Trophoblast cell (in vitro differentiated cells and primary cell): ENCODE measurements around the gene GET4.

ENCODE experiments used
- DNase-seq, 2 donors: peaks; one replicate each; pipeline ENCODE4 v3.0.0-alpha.2; 2016
- H2AFZ ChIP-seq: 2 replicates; pipeline ENCODE4 v1.6.1; 2013; ENCODE audit warnings: low read length, moderate library complexity, mild to moderate bottlenecking; ENCODE audit not compliant: insufficient read depth, poor library complexity
- H2AK5ac ChIP-seq: 2 replicates; pipeline ENCODE4 v1.6.1; 2013; ENCODE audit warnings: mild to moderate bottlenecking, low read length
- H2BK120ac ChIP-seq: 2 replicates; pipeline ENCODE4 v1.6.1; 2013; ENCODE audit warnings: low read length, mild to moderate bottlenecking, moderate library complexity; ENCODE audit not compliant: insufficient read depth, poor library complexity
- H2BK12ac ChIP-seq: 2 replicates; pipeline ENCODE4 v1.6.1; 2013; ENCODE audit warnings: mild to moderate bottlenecking, low read length, moderate library complexity
- H2BK5ac ChIP-seq: 2 replicates; pipeline ENCODE4 v1.6.1; 2013; ENCODE audit warnings: low read length, low read depth, moderate library complexity, mild to moderate bottlenecking; ENCODE audit not compliant: poor library complexity
- H3K14ac ChIP-seq: 2 replicates; pipeline ENCODE4 v1.6.1; 2013; ENCODE audit warnings: mild to moderate bottlenecking, low read length
- H3K18ac ChIP-seq: 2 replicates; pipeline ENCODE4 v1.6.1; 2013; ENCODE audit warnings: mild to moderate bottlenecking, low read length
- H3K23ac ChIP-seq: 2 replicates; pipeline ENCODE4 v1.6.1; 2013; ENCODE audit warnings: low read length
- H3K27ac ChIP-seq: 2 replicates; pipeline ENCODE4 v1.5.1; 2013; ENCODE audit warnings: low read depth, mild to moderate bottlenecking, inconsistent platforms, low read length, moderate library complexity
- H3K27me3 ChIP-seq: 2 replicates; pipeline ENCODE4 v1.6.1; 2013; ENCODE audit warnings: inconsistent platforms, mild to moderate bottlenecking, low read length, moderate library complexity; ENCODE audit not compliant: insufficient read depth
- H3K36me3 ChIP-seq, 2 experiments: 1 replicate in 1 of 2; 2 replicates in 1 of 2; pipeline ENCODE4 v1.6.1; 2013; ENCODE audit warnings: low read length in 2 of 2, mild to moderate bottlenecking in 2 of 2, moderate library complexity in 1 of 2; ENCODE audit not compliant: insufficient read depth in 2 of 2, control insufficient read depth in 1 of 2
- H3K4ac ChIP-seq: 2 replicates; pipeline ENCODE4 v1.6.1; 2013; ENCODE audit warnings: low read depth, mild to moderate bottlenecking, low read length, moderate library complexity
- H3K4me1 ChIP-seq, 2 experiments: 1 replicate in 1 of 2; 2 replicates in 1 of 2; pipeline ENCODE4 v1.6.1; 2013; ENCODE audit warnings: low read length in 2 of 2, mild to moderate bottlenecking in 2 of 2, moderate library complexity in 1 of 2; ENCODE audit not compliant: insufficient read depth in 2 of 2, control insufficient read depth in 1 of 2
- H3K4me2 ChIP-seq: 2 replicates; pipeline ENCODE4 v1.6.1; 2013; ENCODE audit warnings: inconsistent platforms, mild to moderate bottlenecking, low read length, moderate library complexity
- H3K4me3 ChIP-seq: 2 replicates; pipeline ENCODE4 v1.5.1; 2013; ENCODE audit warnings: mild to moderate bottlenecking, low read depth, low read length, inconsistent platforms
- H3K79me1 ChIP-seq: one replicate; pipeline ENCODE4 v1.6.1; 2013; ENCODE audit warnings: low read length
- H3K79me2 ChIP-seq: 2 replicates; pipeline ENCODE4 v1.6.1; 2013; ENCODE audit warnings: low read length, mild to moderate bottlenecking; ENCODE audit not compliant: control insufficient read depth, insufficient read depth, poor library complexity
- H3K9ac ChIP-seq: 2 replicates; pipeline ENCODE4 v1.6.1; 2013; ENCODE audit warnings: mild to moderate bottlenecking, low read length
- H3K9me3 ChIP-seq: 2 replicates; pipeline ENCODE4 v1.6.1; 2013; ENCODE audit warnings: low read depth, mild to moderate bottlenecking, control low read depth, inconsistent platforms, low read length; ENCODE audit not compliant: insufficient read depth
- H4K12ac ChIP-seq: 2 replicates; pipeline ENCODE4 v1.6.1; 2013; ENCODE audit warnings: low read depth, mild to moderate bottlenecking, low read length, moderate library complexity
- H4K8ac ChIP-seq: 2 replicates; pipeline ENCODE4 v1.6.1; 2013; ENCODE audit warnings: low read depth, mild to moderate bottlenecking, low read length, moderate library complexity
- H4K91ac ChIP-seq: one replicate; pipeline ENCODE4 v1.6.1; 2013; ENCODE audit warnings: low read depth, mild to moderate bottlenecking, low read length, moderate library complexity
- WGBS: extraction: QIAGEN DNeasy Blood & Tissue Kit; methylation state at CpG from one replicate; pipeline ENCODE4 v1.1.7; 2013; ENCODE audit warnings: missing lambda C conversion rate; ENCODE audit not compliant: insufficient read length, insufficient coverage; ENCODE audit errors: extremely low coverage; 5-methylcytosine and 5-hydroxymethylcytosine counted together

GET4 gene

DNA sequence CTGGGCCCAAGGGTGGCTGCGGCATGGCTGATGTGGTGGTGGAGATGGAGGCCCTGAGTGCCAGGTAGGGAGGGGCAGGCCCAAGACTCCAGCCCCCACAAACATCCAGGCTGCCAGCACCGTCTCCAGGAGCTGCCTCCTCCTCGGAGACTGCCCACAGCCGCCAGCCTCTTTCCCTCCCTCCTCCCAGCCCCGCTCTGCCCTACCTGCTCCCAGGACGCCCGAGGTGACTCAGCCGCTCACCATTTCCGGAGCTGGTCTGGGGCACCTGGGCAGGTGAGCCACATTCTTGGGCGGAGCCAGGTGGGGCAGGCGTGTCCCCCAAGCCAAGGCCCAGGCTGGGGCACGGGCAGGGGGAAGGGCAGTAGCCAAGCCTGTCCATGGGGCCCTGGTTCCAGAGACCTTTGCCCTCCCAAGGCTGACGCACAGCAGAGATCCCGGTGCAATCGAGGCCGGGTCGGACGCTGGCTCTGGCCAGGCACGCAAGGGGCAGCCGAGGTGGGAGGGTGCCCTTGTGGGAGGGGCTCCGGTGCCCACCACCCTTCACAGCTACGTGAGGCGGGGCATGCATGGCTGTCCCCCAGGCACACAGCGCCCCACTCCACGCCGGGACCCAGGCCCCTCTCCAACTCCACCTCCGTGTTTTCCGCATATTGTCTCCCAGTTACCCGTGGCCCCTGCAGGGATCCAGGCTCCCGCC is 69.4 kb downstream of the GET4 start:
- Histone ChIP-seq H2AK5ac (peak overlapping the region; percentile 85), H3K27ac (no peak overlapping the region), H3K14ac (peak overlapping the region; percentile 64), H3K79me1 (peaks cover 11% of the 10 kb centered on the region), H2BK5ac (no peak overlapping the region), H2AFZ (peak overlapping the region; percentile 14), H3K4me3 (no peak overlapping the region), H3K18ac (peak overlapping the region; percentile 36), H3K79me2 (peaks cover 3% of the 10 kb centered on the region), H2BK120ac (peak overlapping the region; percentile 56), H3K4me1 (peaks cover 13% of the 10 kb centered on the region in 2 experiments), H2BK12ac (peak overlapping the region; percentile 77), H4K12ac (no peak overlapping the region), H4K8ac (peak overlapping the region; percentile 49), H4K91ac (peak overlapping the region; percentile 81), H3K9ac (peak overlapping the region; percentile 5), H3K4me2 (peak overlapping the region; percentile 17), H3K23ac (no peak overlapping the region), H3K36me3 (no peaks in the 10 kb centered on the region), H3K27me3 (no peaks in the 10 kb centered on the region), H3K9me3 (peaks cover 3% of the 10 kb centered on the region), H3K4ac (no peak overlapping the region)
- DNase-seq = peak; percentile 83 to 85
- no CpG with 5 or more reads among the region's 30 CpGs for WGBS
